AG04449 (cell line): ENCODE results near the gene STMN3.
"Not testable (repeated sequence)": the region's sequence is repeated elsewhere in the genome, so short reads cannot be mapped to it uniquely, and the experiment has no call there.

ENCODE experiments used
- CTCF ChIA-PET: fragments of 350-600 bp; formaldehyde crosslinking; extraction: SDS; loops from one replicate; lab custom pipeline; 2021; ENCODE audit warnings: antibody characterized with exemption; lab: Yijun Ruan, JAX
- POLR2A ChIA-PET: fragments of 400-600, 350-600 bp; formaldehyde crosslinking; extraction: SDS; loops from one replicate; lab custom pipeline; 2020; ENCODE audit warnings: antibody characterized with exemption, inconsistent platforms; lab: Yijun Ruan, JAX
- DNase-seq: peaks from one replicate; pipeline ENCODE4 v3.0.0-alpha.2; 2010; ENCODE audit warnings: low read depth, low spot score
- H3K4me3 ChIP-seq: 2 replicates; pipeline ENCODE4 v1.5.1; 2011; ENCODE audit warnings: low read depth, mild to moderate bottlenecking, control low read depth, low read length
- CTCF ChIP-seq: IDR thresholded peaks from one replicate; pipeline ENCODE4 v1.5.1; 2011; ENCODE audit warnings: mild to moderate bottlenecking, moderate library complexity, low read length, control low read depth, inconsistent platforms; ENCODE audit not compliant: insufficient read depth; ENCODE audit errors: missing control alignments

STMN3 gene

GRCh38 chr20:63602321-63602720 is 50.9 kb downstream of the STMN3 start:
- TF ChIP-seq CTCF: no peak
- H3K4me3 ChIP-seq: no peak overlapping the region
- DNase-seq: no peak
- ChIA-PET POLR2A (interaction anchor here (0.7 kb wide), 1 partner anchor 25 kb away, joined by 3 read pairs; the partner anchor contains the start of gene GMEB2), CTCF (no interaction called here)

- POLR2A ChIA-PET, CTCF ChIA-PET, DNase-seq, H3K4me3 ChIP-seq: not testable (repeated sequence)
Measured at GRCh38 chr20:63601679-63602078, 51.5 kb downstream of the STMN3 start.

GRCh38 chr20:63599396-63600050 is 53.7 kb downstream of the STMN3 start:
- CTCF ChIA-PET: interaction anchor here (1.1 kb wide), 1 partner anchor 61 kb away, joined by 3 read pairs; no protein-coding TSS in a partner anchor
- DNase-seq: no peak
- H3K4me3 ChIP-seq: no peak overlapping the region
- POLR2A ChIA-PET: no interaction called here
- no peak for TF ChIP-seq CTCF

- ChIA-PET POLR2A (no interaction called here), CTCF (interaction anchor here (1.1 kb wide), 1 partner anchor 60 kb away, joined by 3 read pairs; no protein-coding TSS in a partner anchor)
- DNase-seq: no peak
- no peak overlapping the region for H3K4me3 ChIP-seq
- TF ChIP-seq CTCF: no peak
Measured at GRCh38 chr20:63598479-63599395, 54.5 kb downstream of the STMN3 start.

- CTCF ChIA-PET: no interaction called here
- no peak for TF ChIP-seq CTCF
- POLR2A ChIA-PET: no interaction called here
- DNase-seq: no peak
- no peak overlapping the region for H3K4me3 ChIP-seq
Measured at GRCh38 chr20:63597651-63598478, 55.4 kb downstream of the STMN3 start.

GRCh38 chr20:63596423-63596822 is 56.8 kb downstream of the STMN3 start:
- CTCF ChIA-PET: no interaction called here
- no peak for DNase-seq
- no peak for TF ChIP-seq CTCF
- H3K4me3 ChIP-seq: no peak overlapping the region
- POLR2A ChIA-PET: no interaction called here
